Activated CD4-positive, alpha-beta memory T cell treated with anti-CD3 and anti-CD28 coated beads for 36 hours (primary cell): ENCODE results near the gene CACNA2D1. TPM values are rescaled to one million over a fixed set of nuclear protein-coding genes. Genes with fewer than 3 reads are reported as not detected.
"Not testable (repeated sequence)": the region's sequence is repeated elsewhere in the genome, so short reads cannot be mapped to it uniquely, and the experiment has no call there.

Experiments
- CTCF ChIA-PET: fragments of 350-600 bp; sonication (Branson Sonifier 250); formaldehyde crosslinking; loops from one replicate; lab custom pipeline; 2021; ENCODE audit warnings: antibody characterized with exemption, inconsistent platforms; lab: Charles Lee
- POLR2A ChIA-PET: fragments of 350-600 bp; sonication (Branson Sonifier 250); formaldehyde crosslinking; loops from one replicate; lab custom pipeline; 2021; ENCODE audit warnings: antibody characterized with exemption; lab: Charles Lee
- DNase-seq: peaks from one replicate; pipeline ENCODE4 v3.0.0-alpha.2; 2020
- H3K27ac Mint-ChIP-seq: one replicate; pipeline ENCODE4 v1.8.0; 2021; ENCODE audit warnings: mixed read lengths
- H3K27me3 Mint-ChIP-seq: one replicate; pipeline ENCODE4 v1.8.0; 2021; ENCODE audit warnings: mixed read lengths
- H3K36me3 Mint-ChIP-seq: one replicate; pipeline ENCODE4 v1.8.0; 2021; ENCODE audit warnings: mixed read lengths
- H3K4me1 Mint-ChIP-seq: one replicate; pipeline ENCODE4 v1.8.0; 2021; ENCODE audit warnings: low read depth, mixed read lengths
- H3K4me3 Mint-ChIP-seq: one replicate; pipeline ENCODE4 v1.8.0; 2021; ENCODE audit warnings: mild to moderate bottlenecking, mixed read lengths
- H3K9me3 Mint-ChIP-seq: one replicate; pipeline ENCODE4 v1.8.0; 2021; ENCODE audit warnings: mixed read lengths
- intact Hi-C: fragments of 100-400 bp; cut with micrococcal nuclease; formaldehyde crosslinking; loops from one replicate; pipeline ENCODE4 v1.15.1; 2023
- total RNA-seq, 2 experiments: library from RNA; stranded (reverse); gene quantifications; one replicate each; pipeline ENCODE4 v1.2.3, GENCODE V29; 2021

CACNA2D1 gene
- total RNA-seq, 2 experiments from 2014 or later = not detected

GRCh38 chr7:82405301-82405700 lies 38.3 kb downstream of the CACNA2D1 start:
- Mint-ChIP-seq H3K36me3 (no peaks in the 10 kb centered on the region), H3K27ac (no peak overlapping the region), H3K4me3 (no peak overlapping the region), H3K9me3 (peaks cover 14% of the 10 kb centered on the region), H3K4me1 (no peaks in the 10 kb centered on the region), H3K27me3 (no peaks in the 10 kb centered on the region)
- CTCF ChIA-PET = no interaction called here
- POLR2A ChIA-PET = no interaction called here
- no peak for DNase-seq
- intact Hi-C loops = no loop called here

GRCh38 chr7:82404652-82405051 lies 38.9 kb downstream of the CACNA2D1 start:
- DNase-seq = no peak
- Mint-ChIP-seq H3K27me3 (no peaks in the 10 kb centered on the region), H3K36me3 (no peaks in the 10 kb centered on the region), H3K4me3 (no peak overlapping the region), H3K9me3 (peaks cover 16% of the 10 kb centered on the region), H3K4me1 (no peaks in the 10 kb centered on the region), H3K27ac (no peak overlapping the region)
- CTCF ChIA-PET = no interaction called here
- intact Hi-C loops = no loop called here
- POLR2A ChIA-PET = no interaction called here

GRCh38 chr7:82404094-82404493 lies 39.5 kb downstream of the CACNA2D1 start:
- Mint-ChIP-seq H3K9me3 (peaks cover 17% of the 10 kb centered on the region), H3K4me3 (no peak overlapping the region), H3K27me3 (no peaks in the 10 kb centered on the region), H3K27ac (no peak overlapping the region), H3K36me3 (no peaks in the 10 kb centered on the region), H3K4me1 (no peaks in the 10 kb centered on the region)
- DNase-seq = no peak
- intact Hi-C loops = no loop called here
- POLR2A ChIA-PET = no interaction called here
- CTCF ChIA-PET = no interaction called here

GRCh38 chr7:82397879-82398524 lies 45.6 kb downstream of the CACNA2D1 start:
- Mint-ChIP-seq H3K9me3 (peaks cover 5% of the 10 kb centered on the region), H3K36me3 (no peaks in the 10 kb centered on the region), H3K27ac (no peak overlapping the region), H3K27me3 (no peaks in the 10 kb centered on the region), H3K4me1 (no peaks in the 10 kb centered on the region), H3K4me3 (no peak overlapping the region)
- no peak for DNase-seq
- intact Hi-C loops = no loop called here
- ChIA-PET POLR2A (no interaction called here), CTCF (no interaction called here)

GRCh38 chr7:82396343-82396742 lies 47.2 kb downstream of the CACNA2D1 start:
- no peak overlapping the region for H3K4me3 Mint-ChIP-seq
- H3K27me3 Mint-ChIP-seq = no peaks in the 10 kb centered on the region
- ChIA-PET CTCF (no interaction called here), POLR2A (no interaction called here)
- no peak overlapping the region for H3K27ac Mint-ChIP-seq
- intact Hi-C loops = no loop called here
- peaks cover 5% of the 10 kb centered on the region for H3K9me3 Mint-ChIP-seq
- H3K36me3 Mint-ChIP-seq = no peaks in the 10 kb centered on the region
- H3K4me1 Mint-ChIP-seq = no peaks in the 10 kb centered on the region
- DNase-seq = no peak

- Mint-ChIP-seq H3K36me3 (no peaks in the 10 kb centered on the region), H3K27me3 (no peaks in the 10 kb centered on the region), H3K27ac (no peak overlapping the region), H3K4me3 (no peak overlapping the region), H3K4me1 (no peaks in the 10 kb centered on the region), H3K9me3 (peaks cover 7% of the 10 kb centered on the region)
- no peak for DNase-seq
- intact Hi-C loops = no loop called here
- CTCF ChIA-PET = no interaction called here
- POLR2A ChIA-PET = no interaction called here
These were observed 48.4 kb downstream of the CACNA2D1 start for GRCh38 chr7:82395147-82395546.

- H3K4me1 Mint-ChIP-seq = no peaks in the 10 kb centered on the region
- peaks cover 4% of the 10 kb centered on the region for H3K9me3 Mint-ChIP-seq
- ChIA-PET POLR2A (no interaction called here), CTCF (no interaction called here)
- H3K4me3 Mint-ChIP-seq = no peak overlapping the region
- H3K27ac Mint-ChIP-seq = no peak overlapping the region
- no peaks in the 10 kb centered on the region for H3K27me3 Mint-ChIP-seq
- DNase-seq = no peak
- no peaks in the 10 kb centered on the region for H3K36me3 Mint-ChIP-seq
- intact Hi-C loops = no loop called here
These were observed 49.7 kb downstream of the CACNA2D1 start for GRCh38 chr7:82393840-82394220.

GRCh38 chr7:82393076-82393839 lies 50.3 kb downstream of the CACNA2D1 start:
- ChIA-PET CTCF (no interaction called here), POLR2A (no interaction called here)
- H3K4me1 Mint-ChIP-seq = no peaks in the 10 kb centered on the region
- no peaks in the 10 kb centered on the region for H3K36me3 Mint-ChIP-seq
- H3K9me3 Mint-ChIP-seq = peaks cover 4% of the 10 kb centered on the region
- H3K27me3 Mint-ChIP-seq = no peaks in the 10 kb centered on the region
- H3K27ac Mint-ChIP-seq = no peak overlapping the region
- intact Hi-C loops = no loop called here
- no peak for DNase-seq
- H3K4me3 Mint-ChIP-seq = no peak overlapping the region

- Mint-ChIP-seq H3K27ac (no peak overlapping the region), H3K4me1 (no peaks in the 10 kb centered on the region), H3K36me3 (no peaks in the 10 kb centered on the region), H3K4me3 (no peak overlapping the region), H3K9me3 (peaks cover 4% of the 10 kb centered on the region), H3K27me3 (no peaks in the 10 kb centered on the region)
- intact Hi-C loops = no loop called here
- ChIA-PET POLR2A (no interaction called here), CTCF (no interaction called here)
- DNase-seq = no peak
These were observed 52.6 kb downstream of the CACNA2D1 start for GRCh38 chr7:82390936-82391335.

GRCh38 chr7:82389876-82390275 lies 53.7 kb downstream of the CACNA2D1 start:
- no peak for DNase-seq
- Mint-ChIP-seq H3K27ac (no peak overlapping the region), H3K9me3 (peaks cover 4% of the 10 kb centered on the region), H3K27me3 (no peaks in the 10 kb centered on the region), H3K36me3 (no peaks in the 10 kb centered on the region), H3K4me1 (no peaks in the 10 kb centered on the region), H3K4me3 (no peak overlapping the region)
- intact Hi-C loops = no loop called here
- CTCF ChIA-PET = no interaction called here
- POLR2A ChIA-PET = no interaction called here

GRCh38 chr7:82388138-82388537 lies 55.4 kb downstream of the CACNA2D1 start:
- no peak for DNase-seq
- Mint-ChIP-seq H3K27me3 (no peaks in the 10 kb centered on the region), H3K27ac (no peak overlapping the region), H3K4me1 (no peaks in the 10 kb centered on the region), H3K4me3 (no peak overlapping the region), H3K9me3 (peaks cover 4% of the 10 kb centered on the region), H3K36me3 (no peaks in the 10 kb centered on the region)
- intact Hi-C loops = no loop called here
- ChIA-PET POLR2A (no interaction called here), CTCF (no interaction called here)

- H3K4me3 Mint-ChIP-seq, H3K27ac Mint-ChIP-seq, H3K27me3 Mint-ChIP-seq, H3K36me3 Mint-ChIP-seq, H3K9me3 Mint-ChIP-seq, DNase-seq, CTCF ChIA-PET, H3K4me1 Mint-ChIP-seq, intact Hi-C loops, POLR2A ChIA-PET: not testable (repeated sequence)
These were observed 57.0 kb downstream of the CACNA2D1 start for GRCh38 chr7:82386571-82386970.

GRCh38 chr7:82384779-82385178 lies 58.8 kb downstream of the CACNA2D1 start:
- H3K36me3 Mint-ChIP-seq = no peaks in the 10 kb centered on the region
- ChIA-PET CTCF (interaction anchor here (0.6 kb wide), 1 partner anchor 510 kb away, joined by 4 read pairs; no protein-coding TSS in a partner anchor), POLR2A (no interaction called here)
- no peaks in the 10 kb centered on the region for H3K9me3 Mint-ChIP-seq
- no peak overlapping the region for H3K27ac Mint-ChIP-seq
- no peaks in the 10 kb centered on the region for H3K4me1 Mint-ChIP-seq
- no peak for DNase-seq
- no peaks in the 10 kb centered on the region for H3K27me3 Mint-ChIP-seq
- no peak overlapping the region for H3K4me3 Mint-ChIP-seq
- intact Hi-C loops = no loop called here
